Thyroid gland (tissue), 4 donors: ENCODE data around the gene NT5C. TPM values are rescaled to one million over a fixed set of nuclear protein-coding genes. Genes with fewer than 3 reads are reported as not detected.
"Not testable (repeated sequence)": the region's sequence is repeated elsewhere in the genome, so short reads cannot be mapped to it uniquely, and the experiment has no call there.

Source experiments
- DNase-seq, 2 donors: peaks; one replicate each; pipeline ENCODE4 v3.0.0-alpha.2; 2019
- H3K27ac ChIP-seq, 3 donors: fragments of 200-600 bp; sonication (generic); 1 replicate in 2 of 3; 2 replicates in 1 of 3; pipeline ENCODE4 v1.5.1; 2016 to 2019; ENCODE audit warnings: mild to moderate bottlenecking in 1 of 3, moderate library complexity in 1 of 3
- H3K27me3 ChIP-seq: fragments of 200-600 bp; sonication (generic); one replicate; pipeline ENCODE4 v1.5.1; 2019
- H3K36me3 ChIP-seq, 2 donors: fragments of 200-600 bp; sonication (generic); one replicate each; pipeline ENCODE4 v1.5.1; 2016 to 2019
- H3K4me1 ChIP-seq, 2 donors: fragments of 200-600 bp; sonication (generic); one replicate each; pipeline ENCODE4 v1.5.1; 2017 to 2019
- H3K4me3 ChIP-seq, 3 donors: fragments of 200-600 bp; sonication (generic); replicated peaks in 1 of 3; 1 replicate in 2 of 3; 2 replicates in 1 of 3; pipeline ENCODE4 v1.5.1; 2016; ENCODE audit warnings: mild to moderate bottlenecking in 1 of 3
- H3K9me3 ChIP-seq: fragments of 200-600 bp; sonication (generic); one replicate; pipeline ENCODE4 v1.5.1; 2017
- CTCF ChIP-seq, 6 experiments: fragments of 200-600 bp in 3 of 6; fragments of 450-650 bp in 3 of 6; sonication (generic) in 3 of 6; IDR thresholded peaks; one replicate each; pipeline ENCODE4 v1.5.1; 2016 to 2019; ENCODE audit warnings: antibody characterized with exemption in 6 of 6, mild to moderate bottlenecking in 2 of 6, inconsistent platforms in 1 of 6, moderate library complexity in 1 of 6
- POLR2A ChIP-seq, 2 donors: fragments of 450-650 bp; IDR thresholded peaks; one replicate each; pipeline ENCODE4 v1.6.1; 2017; ENCODE audit warnings: antibody characterized with exemption in 2 of 2, mild to moderate bottlenecking in 2 of 2, moderate library complexity in 1 of 2
- WGBS, 2 donors: methylation state at CpG; one replicate each; pipeline ENCODE4 v1.1.5; 2017; 5-methylcytosine and 5-hydroxymethylcytosine counted together
- intact Hi-C: fragments of 100-400 bp; cut with DNase I; formaldehyde crosslinking; loops from one replicate; pipeline ENCODE4 v1.15.1; 2023
- total RNA-seq, 4 donors: library from RNA; depleted of rRNA; stranded (reverse); fragments of >200 nt; gene quantifications; one replicate each; pipeline ENCODE4 v1.2.3, GENCODE V29; 2016

The NT5C gene
- total RNA-seq, 4 donors from 2014 or later, result 84.7 to 203 (median 107) TPM

- no peak for DNase-seq
- Histone ChIP-seq H3K27me3 (no peaks in the 10 kb centered on the region), H3K9me3 (no peaks in the 10 kb centered on the region), H3K4me3 (no peak overlapping the region), H3K4me1 (peaks cover 0 to 3% of the 10 kb centered on the region in 2 donors), H3K27ac (no peak overlapping the region), H3K36me3 (no peaks in the 10 kb centered on the region)
- WGBS, 2 donors, result 96 to 98% methylated on average over 4 of the region's 4 CpGs
- intact Hi-C loops, result no loop called here
- TF ChIP-seq CTCF (IDR thresholded peaks at IDR 0.05) (no peak), POLR2A (IDR thresholded peaks at IDR 0.05) (no peak)
Observed at GRCh38 chr17:75159196-75160031, 27.9 kb upstream of the NT5C start.

- WGBS, 2 donors, result 93 to 97% methylated on average over 8 of the region's 8 CpGs
- H3K36me3 ChIP-seq, intact Hi-C loops, H3K4me3 ChIP-seq, H3K4me1 ChIP-seq, DNase-seq, H3K27me3 ChIP-seq, H3K9me3 ChIP-seq, H3K27ac ChIP-seq: not testable (repeated sequence)
Observed at GRCh38 chr17:75158480-75158879, 26.9 kb upstream of the NT5C start.

GRCh38 chr17:75155191-75155601 is 23.7 kb upstream of the NT5C start:
- TF ChIP-seq CTCF (IDR thresholded peaks at IDR 0.05) (no peak), POLR2A (IDR thresholded peaks at IDR 0.05) (no peak)
- H3K27me3 ChIP-seq, result no peaks in the 10 kb centered on the region
- 93 to 94% methylated on average over 3 of the region's 3 CpGs for WGBS, 2 donors
- intact Hi-C loops, result no loop called here
- H3K9me3 ChIP-seq, result no peaks in the 10 kb centered on the region
- DNase-seq, result no peak
- H3K4me1 ChIP-seq, result peaks cover 10 to 12% of the 10 kb centered on the region in 2 donors
- H3K36me3 ChIP-seq, result no peaks in the 10 kb centered on the region
- H3K4me3 ChIP-seq, result no peak overlapping the region
- no peak overlapping the region for H3K27ac ChIP-seq

- Histone ChIP-seq H3K27ac (peak within 1 kb of the TSS in 1 of 3 donors; percentile 11), H3K36me3 (no peaks in the 10 kb centered on the region), H3K9me3 (no peaks in the 10 kb centered on the region), H3K4me1 (peaks cover 10 to 12% of the 10 kb centered on the region in 2 donors), H3K27me3 (no peaks in the 10 kb centered on the region), H3K4me3 (peak within 1 kb of the TSS; percentile 30 to 63 (median 39))
- peak; percentile 99 for DNase-seq
- intact Hi-C loops, result no loop called here
- 5 to 13% methylated on average over 12 to 29 of the region's 67 CpGs for WGBS, 2 donors
- TF ChIP-seq POLR2A (IDR thresholded peaks at IDR 0.05), result peak; percentile 94 to 99
- TF ChIP-seq CTCF (IDR thresholded peaks at IDR 0.05), result peak in 1 of 6 experiments; percentile 8
Observed at GRCh38 chr17:75154195-75155106, 22.9 kb upstream of the NT5C start, which contains the start of gene JPT1. JPT1 (minus strand) TSS chr17:75154512; CDS start chr17:75154397, 115 bp downstream.

- no peaks in the 10 kb centered on the region for H3K9me3 ChIP-seq
Observed at GRCh38 chr17:75153780-75154194, 22.2 kb upstream of the NT5C start.

More at GRCh38 chr17:75153780-75154194, 22.2 kb upstream of the NT5C start:
- H3K27me3 ChIP-seq, result no peaks in the 10 kb centered on the region
- TF ChIP-seq POLR2A (IDR thresholded peaks at IDR 0.05) (no peak), CTCF (IDR thresholded peaks at IDR 0.05) (no peak)
- no peaks in the 10 kb centered on the region for H3K36me3 ChIP-seq
- H3K4me3 ChIP-seq, result peak overlapping the region; percentile 30 to 63 (median 39)
- no peak overlapping the region for H3K27ac ChIP-seq
- intact Hi-C loops, result no loop called here
- H3K4me1 ChIP-seq, result peaks cover 10 to 12% of the 10 kb centered on the region in 2 donors
- DNase-seq, result peak in 1 of 2 donors; percentile 8
- WGBS, 2 donors, result 0% methylated on average over 13 to 16 of the region's 35 CpGs
